ENCODE measurements around the gene TAPBP.

Gene TAPBP

DNA sequence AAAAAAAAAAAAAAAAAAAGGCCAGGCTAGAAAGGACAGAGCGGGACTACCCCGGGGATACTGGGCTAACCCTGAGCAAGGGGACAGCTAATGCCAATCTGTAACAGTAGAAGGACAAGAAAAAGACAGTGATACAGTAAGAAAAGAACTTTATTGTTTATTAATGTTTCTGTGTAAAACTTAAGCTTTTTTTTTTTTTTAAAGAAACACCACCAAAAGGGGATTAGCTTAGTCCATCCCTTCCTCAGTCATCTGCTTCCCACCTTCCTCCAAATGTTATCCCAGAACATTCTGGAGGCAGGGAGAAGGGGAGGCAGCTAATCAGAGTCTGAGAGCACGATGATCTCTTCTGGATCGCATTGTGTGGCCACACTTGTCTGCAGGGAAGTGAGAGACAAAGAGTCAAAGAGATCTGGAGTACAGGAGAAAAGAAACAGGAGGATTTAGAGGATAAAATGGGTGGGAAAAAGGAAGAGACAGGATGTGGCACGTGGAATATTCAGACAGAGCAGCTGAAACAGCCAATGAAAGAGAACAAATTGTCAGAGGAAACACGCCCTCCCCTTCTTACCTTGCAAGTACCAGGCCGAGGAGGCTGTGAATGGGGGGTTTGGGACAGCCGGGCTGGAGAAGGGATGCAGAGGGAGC is 4.7 kb upstream of the TAPBP start:
- no peak for DNase-seq

DNA sequence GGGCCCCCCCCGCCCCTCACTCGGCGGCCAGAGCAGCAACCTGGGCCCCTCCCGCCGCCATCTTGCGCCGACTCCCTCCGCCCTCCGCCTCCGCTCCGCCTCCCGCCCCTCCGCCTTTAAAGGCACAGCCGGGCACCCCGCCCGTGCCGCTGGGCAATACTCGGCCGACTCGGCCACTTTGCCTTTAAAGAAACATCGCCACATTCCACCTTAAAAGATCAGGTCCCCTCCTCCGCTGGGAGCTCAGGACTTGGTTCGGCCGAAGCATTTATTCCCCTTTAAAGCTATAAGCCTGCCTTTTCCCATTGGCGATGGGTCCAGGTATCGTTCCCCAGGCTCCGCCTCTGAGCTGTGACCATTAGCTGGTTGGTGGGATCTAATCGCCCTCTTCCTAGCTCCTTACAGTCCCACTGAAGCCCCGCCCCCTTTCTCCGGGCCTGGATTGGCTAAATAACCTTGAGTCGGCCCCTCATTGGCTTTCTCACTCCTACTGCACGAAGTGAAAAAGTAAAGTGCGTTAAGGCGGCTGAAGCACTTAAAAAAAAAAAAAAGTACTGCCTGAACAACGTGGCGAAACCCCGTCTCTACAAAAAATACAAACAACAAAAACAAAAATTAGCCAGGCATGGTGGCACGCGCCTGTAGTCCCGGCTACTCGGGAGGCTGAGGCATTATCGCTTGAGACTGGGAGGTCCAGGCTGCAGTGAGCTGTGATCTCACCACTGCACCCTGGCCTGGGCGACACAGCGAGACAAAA is 4.0 kb upstream of the TAPBP start, which contains the start of gene ZBTB22:
Gene ZBTB22, minus strand, starts transcription at position 76 of the 757 bp plus-strand sequence. CDS start 828 bp downstream, outside the sequence.
- DNase-seq, result peak; percentile 99

DNA sequence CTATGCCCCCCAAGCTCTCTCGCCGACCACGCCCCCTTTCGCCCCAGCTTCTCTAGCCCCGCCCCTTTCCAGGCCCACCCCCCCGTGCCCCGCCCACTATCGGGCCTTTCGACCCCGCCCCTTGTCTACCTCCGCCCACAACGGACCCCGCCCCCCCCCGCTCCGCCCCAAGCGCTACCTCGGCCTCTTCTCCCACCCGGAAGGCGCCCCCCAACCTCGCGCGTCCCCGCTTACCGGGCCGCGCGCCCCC is 3.5 kb upstream of the TAPBP start:
- DNase-seq, result no peak

DNA sequence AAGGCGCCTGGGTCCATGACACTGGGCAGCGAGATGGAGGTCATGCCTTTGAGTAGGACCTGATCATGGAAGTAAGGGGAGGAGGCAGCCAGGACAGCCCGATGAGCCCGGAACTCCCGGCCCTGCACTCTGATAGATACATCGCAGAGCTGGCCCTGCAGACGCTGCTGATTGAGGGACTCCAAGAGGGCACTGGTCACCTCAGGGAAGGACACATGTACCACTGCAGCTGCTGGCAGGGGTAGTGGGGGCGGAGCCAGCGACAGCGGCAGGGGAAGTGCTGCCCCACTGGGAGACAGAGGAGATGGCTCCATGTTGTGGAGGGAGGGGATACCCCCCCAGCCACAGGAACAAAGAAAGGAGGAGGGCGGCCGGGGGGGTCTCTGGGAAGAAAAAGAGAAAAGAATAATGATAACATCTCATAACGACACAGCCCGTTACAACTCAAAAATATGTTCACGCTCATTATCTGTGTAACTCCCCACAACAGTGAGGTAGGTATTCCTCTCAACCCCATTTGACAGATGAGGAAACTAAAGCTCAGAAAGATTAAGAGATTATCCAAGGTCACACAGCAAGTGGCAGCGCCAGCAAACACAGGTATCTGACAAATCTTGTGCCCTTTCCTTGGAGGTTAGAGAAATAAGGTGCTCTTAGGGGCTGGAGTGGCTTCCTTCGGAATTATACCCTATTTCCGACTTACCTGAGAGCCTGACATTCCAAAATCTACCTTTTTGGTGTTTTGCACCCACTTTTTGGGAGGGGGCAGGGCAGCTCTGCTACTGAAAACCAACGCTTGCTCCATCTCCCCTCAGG is 2.9 kb upstream of the TAPBP start:
- DNase-seq, result no peak

DNA sequence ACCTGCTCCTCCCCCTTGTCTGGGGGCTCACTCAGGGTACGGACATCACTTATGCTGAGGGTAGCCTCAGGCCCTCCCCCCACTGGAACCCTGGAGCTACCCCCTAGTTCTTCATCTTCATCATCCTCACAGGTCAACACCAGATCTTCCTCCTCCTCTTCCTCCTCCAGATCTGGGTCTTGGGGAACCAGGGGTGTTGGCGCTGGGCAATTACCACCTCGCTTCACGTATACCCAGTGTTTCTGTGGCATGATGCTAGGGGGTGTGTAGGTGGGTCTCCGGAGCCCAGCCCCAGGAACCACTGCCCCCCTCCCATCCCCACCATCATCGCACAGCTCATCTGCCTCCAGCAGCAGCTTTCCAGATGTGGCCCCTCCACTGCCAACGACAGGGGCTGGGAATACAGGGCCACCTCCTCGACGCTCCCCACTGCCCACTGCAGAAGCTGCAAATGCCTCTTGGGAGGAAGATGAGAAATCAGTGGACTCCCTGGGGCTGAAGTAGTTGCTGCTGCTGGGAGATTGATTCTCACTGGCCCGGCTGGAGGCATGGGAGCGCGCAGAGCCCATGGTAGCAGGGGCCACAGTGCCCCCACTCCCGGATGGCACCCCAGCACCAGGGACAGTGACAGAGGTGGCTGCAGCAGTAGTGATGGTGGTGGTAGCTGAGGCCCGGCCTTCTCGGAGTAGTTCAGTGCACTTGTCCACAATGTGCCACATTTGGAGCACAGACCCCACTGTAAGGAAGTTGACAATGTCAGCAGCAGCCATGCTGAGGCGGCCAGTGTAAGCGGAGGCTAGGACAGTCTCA is 2.1 kb upstream of the TAPBP start:
- no peak for DNase-seq

DNA sequence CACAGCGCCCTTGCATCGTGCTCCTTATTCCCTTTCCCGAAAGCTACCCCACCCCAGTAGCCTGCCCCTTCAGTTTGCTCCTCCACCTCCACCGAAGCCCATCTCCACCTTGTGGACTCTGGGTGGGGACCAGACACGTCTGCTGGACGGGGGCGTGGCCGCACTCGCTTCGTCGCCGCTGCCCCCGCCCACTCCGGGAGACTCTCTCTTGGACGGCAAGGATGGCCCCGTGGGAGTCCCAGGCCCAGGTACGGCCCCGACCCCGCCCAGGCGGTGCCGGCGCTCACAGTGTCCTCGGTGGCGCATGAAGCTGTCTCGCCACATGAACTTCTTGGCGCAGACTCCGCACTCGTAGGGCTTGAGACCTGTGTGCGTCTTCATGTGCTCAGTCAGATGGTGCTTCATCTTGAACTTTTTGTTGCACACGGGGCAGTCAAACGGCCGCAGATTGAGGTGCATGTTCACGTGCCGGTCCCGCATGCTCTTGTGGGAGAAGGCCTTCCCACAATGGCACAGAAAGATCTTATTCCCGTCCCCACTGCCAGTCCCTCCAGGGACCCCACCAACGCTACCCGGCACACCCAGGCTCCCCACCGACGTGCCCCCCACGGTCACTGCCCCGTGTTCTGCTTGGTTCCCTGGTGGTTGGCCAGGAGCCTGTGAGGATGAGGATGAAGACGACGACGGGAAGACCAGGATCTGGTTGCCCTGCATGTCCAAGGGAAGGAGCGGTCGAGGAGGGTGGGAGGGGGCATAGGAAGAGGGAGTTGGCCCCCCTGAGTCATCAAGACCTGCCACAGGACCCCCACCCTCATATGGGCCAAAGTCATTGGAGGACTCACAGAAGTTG is 1.3 kb upstream of the TAPBP start:
- DNase-seq, result no peak

DNA sequence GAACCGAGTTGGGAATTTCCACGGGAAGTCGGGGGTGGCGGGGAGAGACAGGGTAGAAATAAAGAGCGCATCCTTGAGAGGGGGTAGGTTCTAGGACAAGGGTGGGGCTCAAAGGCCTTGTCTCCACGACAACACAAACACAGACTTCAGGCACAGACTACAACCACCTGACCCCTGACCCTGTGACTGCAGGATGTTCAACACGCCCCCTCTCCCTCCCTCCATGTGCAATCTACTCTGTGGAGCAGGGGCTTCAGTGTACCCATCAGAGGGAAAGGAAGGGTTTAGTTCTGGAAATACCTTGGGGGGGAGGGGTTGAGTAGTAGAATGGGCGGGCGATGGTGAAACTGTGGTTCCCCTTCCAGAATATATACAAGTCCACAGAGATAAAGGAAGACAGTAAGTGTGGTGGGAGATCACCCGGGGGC is 651 bp upstream of the TAPBP start:
- peak; percentile 91 for DNase-seq

DNA sequence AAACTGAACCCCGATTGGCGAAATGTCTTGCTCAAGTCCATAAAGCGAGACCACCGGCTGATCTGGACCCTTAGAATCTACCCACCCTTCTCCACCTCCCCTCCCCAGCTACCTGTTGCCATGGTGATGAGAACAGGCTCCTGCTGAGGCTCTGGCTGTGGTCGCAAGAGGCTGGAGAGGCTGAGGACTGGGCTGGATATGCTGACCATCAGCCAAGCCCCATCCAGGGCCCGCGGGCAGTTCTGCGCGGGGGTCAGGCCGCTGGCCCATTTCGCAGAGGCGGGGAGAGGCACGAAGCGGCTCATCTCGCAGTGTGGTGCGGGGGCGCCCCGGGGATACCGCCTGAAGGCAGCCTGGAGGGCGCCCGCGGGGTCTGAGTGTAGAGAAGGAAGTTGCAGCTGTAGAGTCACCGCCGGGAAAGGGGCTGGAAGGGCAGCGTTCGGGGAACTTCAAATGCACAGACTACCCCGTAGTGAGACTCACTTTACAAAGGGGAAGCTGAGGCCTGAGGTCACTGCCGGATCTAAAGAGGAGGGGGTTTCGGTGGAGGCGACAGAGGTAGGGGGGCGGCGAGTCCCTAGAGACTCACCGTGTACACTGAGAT is 671 bp downstream of the TAPBP start:
- DNase-seq, result no peak

DNA sequence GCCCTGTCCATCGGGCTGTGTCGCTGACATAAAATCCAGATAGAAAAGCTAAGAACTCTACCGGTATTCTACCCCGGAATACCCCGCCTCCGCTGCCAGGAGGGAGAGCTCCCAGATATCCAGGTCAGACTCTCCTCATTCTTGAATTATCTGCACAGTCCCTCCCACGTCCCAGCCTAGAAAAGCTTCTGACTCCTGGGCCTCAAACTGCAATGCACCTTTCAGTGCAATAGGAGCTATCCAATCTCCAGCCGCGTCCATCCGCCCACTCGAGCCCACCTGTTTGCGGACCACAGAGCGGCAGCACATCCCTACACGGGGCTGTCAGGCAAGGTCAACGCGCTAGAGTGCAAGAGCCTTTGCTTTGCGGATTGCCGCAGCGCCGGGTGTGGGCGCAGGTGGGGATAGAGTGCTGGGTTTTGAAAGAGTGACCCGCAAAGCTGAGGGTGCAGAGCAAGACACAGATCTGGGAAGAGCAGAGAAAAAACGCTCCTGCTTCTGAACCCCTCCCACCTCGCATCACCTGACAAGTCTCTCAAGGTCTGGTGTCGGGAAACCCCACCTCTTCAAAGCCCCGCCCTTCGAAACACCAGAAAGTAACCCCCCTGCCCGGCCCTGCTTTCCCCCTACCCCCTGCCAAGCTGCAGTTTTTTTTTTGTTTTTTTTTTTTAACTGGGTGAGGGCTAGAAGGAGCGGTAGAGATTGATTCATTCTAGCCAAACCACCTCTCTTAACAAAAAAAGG is 1.3 kb downstream of the TAPBP start:
- DNase-seq, result peak; percentile 86

DNA sequence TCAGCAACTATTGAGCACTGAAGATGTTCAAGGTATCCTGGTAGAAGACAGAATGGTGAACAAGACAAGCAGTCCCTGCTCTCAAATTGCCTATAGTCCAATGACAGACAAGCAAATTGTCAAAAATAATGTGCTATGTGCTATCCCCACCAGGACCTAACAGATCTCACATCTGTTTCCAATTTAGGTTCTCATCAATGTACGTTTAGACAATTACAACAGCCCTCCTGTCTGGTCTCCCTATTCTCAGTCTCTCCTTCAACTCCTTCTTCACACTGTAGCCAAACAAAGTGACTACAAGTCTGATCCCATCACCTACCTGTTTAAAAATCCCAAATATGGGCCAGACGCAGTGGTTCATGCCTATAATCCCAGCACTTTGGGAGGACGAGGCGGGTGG is 7.5 kb downstream of the TAPBP start:
- no peak for DNase-seq

DNA sequence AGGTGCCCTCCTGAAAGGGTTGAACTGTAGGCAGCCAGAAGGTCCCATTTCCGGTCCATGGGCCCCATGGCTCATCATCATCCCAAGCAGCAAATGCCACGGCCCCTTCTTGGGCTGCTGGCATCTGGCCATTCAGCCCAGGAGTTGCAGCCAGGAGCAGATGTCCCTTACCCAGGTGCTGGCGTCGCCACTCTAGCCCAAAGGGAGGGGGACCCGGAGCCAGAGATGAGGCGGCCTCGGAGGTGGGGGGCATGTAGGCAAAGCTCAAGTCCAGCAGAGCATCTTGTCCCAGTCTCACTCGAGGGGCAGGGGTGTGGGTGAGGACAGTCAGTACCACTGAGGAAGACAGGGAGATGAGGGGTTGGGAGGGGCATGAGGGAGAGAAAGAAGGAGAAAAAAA is 8.8 kb downstream of the TAPBP start:
- DNase-seq, result no peak

DNA sequence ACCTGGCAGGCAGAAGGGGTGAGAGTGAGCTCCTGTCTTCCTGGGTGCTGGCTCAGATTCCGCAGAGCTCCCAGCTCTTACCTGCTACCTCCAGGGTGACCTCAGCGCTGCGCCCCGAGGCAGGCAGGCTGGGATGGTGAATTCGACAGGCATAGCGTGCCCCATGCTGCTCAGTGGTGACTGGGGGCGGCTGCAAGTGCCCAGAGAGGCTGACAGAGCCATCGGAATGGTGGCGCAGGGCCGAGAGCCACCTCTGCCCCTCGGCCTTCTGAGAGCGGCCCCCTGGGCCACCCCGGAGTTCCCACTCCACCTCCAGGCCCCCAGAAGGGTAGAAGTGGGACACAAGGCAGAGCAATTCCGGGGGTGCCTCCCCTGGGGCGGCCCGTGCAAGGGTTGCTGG is 9.7 kb downstream of the TAPBP start:
- no peak for DNase-seq

DNA sequence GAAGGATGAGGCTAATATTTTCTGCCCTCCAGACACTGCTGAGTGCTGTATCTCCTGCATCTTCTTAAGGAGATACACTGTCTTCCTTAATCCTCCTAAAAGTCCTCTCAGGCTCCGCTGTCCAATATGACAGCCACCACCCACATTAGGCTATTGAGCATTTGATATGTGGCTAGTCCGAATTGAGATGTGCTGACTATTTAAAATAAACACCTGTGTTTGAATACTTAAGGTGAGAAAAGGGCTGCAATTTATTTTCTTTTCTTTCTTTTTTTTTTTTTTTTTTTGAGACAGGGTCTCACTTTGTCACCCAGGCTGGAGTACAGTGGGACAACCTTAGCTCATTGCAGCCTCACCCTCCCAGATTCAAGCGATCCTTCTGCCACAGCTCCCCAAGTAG is 12.0 kb downstream of the TAPBP start:
- no peak for DNase-seq

DNA sequence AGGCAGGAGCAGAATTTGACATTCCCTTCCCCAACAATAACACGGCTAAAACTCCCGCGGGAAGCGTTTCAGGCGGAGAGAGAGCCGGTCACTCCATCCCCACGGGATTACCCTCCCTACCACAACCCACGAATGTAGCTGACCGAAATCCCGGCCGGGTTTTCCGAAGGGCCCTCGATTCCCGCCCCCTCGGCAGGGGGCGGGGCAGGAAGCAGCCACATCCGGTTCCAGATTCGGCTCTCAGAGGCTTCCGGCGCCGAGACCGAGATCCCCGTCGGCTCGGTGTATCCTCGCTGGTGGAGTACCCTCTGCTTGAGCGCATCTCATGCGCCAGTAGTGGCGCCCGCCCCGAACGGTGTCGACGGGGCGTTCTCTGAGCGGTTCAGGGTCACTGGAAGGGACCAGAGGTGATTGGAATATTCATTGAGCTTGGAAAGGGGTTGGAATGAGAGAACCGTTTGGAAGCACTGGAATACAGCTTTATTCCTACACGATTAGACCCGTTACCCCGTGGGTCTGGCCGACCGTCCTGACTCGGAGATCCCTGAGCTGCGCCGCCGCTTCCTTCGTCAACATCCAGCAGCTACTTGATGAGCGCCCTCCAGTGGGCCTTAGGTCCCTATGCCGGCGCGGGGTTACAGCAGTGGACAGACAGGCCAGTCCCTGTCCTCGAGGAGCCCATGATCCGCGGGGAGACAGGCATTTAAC is 14.5 kb downstream of the TAPBP start:
- peak; percentile 93 for DNase-seq

DNA sequence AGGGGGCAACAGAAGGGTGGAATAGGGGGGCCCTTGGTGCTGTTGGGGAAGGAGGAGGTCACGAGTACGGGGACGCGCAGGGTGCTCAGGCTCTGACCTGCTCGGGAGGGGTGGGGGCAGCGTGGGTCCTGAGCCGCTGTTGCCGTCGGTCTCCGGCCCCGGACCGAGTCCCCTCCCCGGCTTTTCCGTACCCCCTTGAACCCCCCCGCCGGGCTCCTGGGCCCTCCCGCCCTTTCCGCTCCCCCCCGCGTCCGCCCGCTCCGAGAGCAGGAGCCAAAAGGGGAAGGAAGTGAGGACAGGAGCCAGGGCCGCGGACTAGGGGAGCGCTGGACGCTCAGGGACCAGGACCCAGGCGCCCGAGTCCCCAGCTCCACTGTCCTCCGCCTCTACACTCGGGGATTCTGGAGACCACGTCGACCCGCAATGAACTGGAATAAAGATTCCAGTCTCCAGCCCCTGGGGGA is 15.1 kb downstream of the TAPBP start, which contains the start of gene RGL2:
Gene RGL2, minus strand, starts transcription at position 170 of the 464 bp plus-strand sequence. CDS start 332 bp downstream, outside the sequence.
- DNase-seq, result peak; percentile 73

DNA sequence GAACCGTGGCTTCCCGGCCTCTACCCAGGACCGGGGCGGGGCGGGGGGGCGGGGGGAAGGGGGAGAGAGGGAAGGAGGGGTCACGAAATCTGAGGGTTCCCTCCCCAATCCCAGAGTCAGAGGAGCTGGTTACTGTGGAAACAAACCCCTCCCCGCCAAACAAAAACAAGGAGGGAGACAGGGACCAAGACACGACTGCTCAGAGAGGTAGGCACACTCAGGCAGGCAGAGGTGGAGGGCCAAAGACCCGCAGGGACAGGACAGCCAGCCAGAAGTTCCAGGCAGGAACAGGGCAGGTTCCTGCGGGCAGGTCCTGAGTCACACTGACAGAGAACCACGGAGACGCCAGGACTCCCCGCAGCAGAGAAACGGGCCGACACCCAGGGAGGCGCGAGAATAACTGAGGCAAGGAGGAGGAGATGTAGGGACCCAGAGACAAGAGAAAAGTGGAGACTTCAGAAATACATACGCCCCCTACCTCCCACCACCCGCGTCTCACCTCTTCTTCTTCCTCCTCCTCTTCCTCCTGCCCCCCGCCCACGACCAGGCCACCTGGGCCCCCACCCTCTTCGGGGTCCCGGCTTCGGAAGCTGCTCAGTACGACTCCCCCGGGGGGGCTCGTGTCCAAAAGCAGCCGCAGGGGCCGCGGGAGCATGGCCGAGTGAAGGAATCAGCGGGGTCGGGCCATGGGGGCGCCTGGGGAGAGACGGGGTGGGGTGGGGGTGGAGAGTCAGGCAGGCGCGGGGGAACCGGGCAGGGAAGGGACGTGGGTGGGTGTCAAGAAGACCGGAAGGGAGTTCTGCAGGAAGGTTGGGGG is 15.7 kb downstream of the TAPBP start:
- DNase-seq, result peak; percentile 82

DNA sequence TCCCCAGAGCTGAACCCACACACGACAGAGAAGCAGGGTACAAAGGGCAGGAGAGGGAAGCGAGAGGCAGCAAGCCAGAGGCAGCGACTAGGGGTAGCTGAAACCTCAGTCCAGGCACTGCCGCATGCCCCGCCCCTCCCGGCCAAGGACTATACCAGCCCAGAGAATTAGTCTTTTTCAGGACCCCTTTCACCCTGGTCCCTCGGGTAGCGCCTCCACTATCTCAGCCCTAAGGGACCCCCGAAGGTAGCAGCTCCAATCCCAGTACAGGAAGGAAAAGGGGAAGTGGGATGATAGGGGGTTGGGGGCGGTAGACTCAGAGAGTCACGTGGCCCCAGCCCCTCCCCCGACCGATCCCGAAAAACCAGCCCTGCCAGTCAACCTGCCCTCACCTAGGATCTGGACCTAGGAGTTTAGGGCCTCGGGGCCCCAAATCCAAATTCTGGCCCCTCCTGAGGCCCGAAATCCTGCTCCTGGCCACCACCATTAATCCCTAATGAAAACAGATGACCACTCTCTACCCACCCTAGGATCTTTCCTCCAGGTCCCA is 16.4 kb downstream of the TAPBP start:
- no peak for DNase-seq

DNA sequence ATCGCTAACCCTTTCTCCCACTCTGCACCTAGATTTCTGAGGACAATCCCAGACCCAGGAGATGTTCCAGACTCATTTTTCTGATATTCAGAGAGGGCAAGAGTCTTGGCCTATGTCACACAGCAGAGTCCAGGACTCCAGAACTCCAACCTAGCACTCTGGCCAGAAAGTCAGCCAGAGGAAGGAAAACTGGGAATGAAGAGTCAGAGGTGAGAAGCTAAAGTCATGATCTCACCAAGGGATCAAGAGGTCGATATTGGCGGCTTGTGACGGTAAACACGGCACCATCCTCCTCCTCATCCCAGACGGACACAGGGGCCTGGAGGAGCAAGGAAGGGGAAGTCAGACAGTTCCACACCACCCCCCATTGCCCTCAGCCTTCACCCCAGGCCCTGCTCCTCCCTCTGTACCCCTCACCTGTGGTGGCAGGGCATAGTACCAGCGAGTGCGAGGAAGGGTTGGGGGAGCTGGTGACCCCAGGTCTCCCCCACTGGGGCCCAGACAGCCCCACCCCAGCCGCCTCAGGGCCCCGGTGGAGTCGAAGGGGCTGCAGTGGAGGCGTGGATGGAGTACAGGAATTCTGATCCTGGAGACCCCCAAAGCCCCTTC is 17.0 kb downstream of the TAPBP start:
- no peak for DNase-seq

Data from NCI-H226 (cell line).